Thyroid gland (tissue), 4 donors: Measurements from ENCODE around the gene RPA3.

Experiments used
- CTCF ChIP-seq, 6 experiments: fragments of 200-600 bp in 3 of 6; fragments of 450-650 bp in 3 of 6; sonication (generic) in 3 of 6; IDR thresholded peaks; one replicate each; pipeline ENCODE4 v1.5.1; 2016 to 2019; ENCODE audit warnings: antibody characterized with exemption in 6 of 6, mild to moderate bottlenecking in 2 of 6, inconsistent platforms in 1 of 6, moderate library complexity in 1 of 6
- POLR2A ChIP-seq, 2 donors: fragments of 450-650 bp; IDR thresholded peaks; one replicate each; pipeline ENCODE4 v1.6.1; 2017; ENCODE audit warnings: antibody characterized with exemption in 2 of 2, mild to moderate bottlenecking in 2 of 2, moderate library complexity in 1 of 2

GRCh38 chr7:7751243-7752092 lies 33.1 kb upstream of the RPA3 start:
- TF ChIP-seq CTCF (IDR thresholded peaks at IDR 0.05): no peak
- no peak for TF ChIP-seq POLR2A (IDR thresholded peaks at IDR 0.05)
